ENCODE data around the gene GTPBP2. TPM values are rescaled to one million over a fixed set of nuclear protein-coding genes. Genes with fewer than 3 reads are reported as not detected.
"Not testable (repeated sequence)": the region's sequence is repeated elsewhere in the genome, so short reads cannot be mapped to it uniquely, and the experiment has no call there.

The GTPBP2 gene
- total RNA-seq, 1 experiment from 2014 or later, result 44.2 TPM

DNA sequence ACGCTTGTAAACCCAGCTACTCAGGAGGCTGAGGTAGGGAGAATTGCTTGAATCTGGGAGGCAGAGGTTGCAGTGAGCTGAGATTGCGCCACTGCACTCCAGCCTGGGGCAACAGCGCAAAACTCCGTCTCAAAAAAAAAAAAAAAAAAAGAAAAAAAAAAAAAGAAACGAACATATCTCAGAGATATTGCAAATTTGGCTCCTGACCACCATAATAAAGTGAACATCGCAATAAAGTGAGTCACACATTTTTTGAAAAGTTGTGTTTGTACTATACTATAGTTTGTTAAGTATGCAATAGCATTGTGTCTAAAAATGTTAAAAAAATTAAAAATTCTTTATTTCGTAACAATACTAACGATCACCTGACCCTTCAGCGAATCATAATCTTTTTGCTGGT lies 29.1 kb upstream of the GTPBP2 start:
- DNase-seq, result no peak
- TF ChIP-seq, protein P1, sequence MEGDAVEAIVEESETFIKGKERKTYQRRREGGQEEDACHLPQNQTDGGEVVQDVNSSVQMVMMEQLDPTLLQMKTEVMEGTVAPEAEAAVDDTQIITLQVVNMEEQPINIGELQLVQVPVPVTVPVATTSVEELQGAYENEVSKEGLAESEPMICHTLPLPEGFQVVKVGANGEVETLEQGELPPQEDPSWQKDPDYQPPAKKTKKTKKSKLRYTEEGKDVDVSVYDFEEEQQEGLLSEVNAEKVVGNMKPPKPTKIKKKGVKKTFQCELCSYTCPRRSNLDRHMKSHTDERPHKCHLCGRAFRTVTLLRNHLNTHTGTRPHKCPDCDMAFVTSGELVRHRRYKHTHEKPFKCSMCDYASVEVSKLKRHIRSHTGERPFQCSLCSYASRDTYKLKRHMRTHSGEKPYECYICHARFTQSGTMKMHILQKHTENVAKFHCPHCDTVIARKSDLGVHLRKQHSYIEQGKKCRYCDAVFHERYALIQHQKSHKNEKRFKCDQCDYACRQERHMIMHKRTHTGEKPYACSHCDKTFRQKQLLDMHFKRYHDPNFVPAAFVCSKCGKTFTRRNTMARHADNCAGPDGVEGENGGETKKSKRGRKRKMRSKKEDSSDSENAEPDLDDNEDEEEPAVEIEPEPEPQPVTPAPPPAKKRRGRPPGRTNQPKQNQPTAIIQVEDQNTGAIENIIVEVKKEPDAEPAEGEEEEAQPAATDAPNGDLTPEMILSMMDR (IDR thresholded peaks at IDR 0.05; ENCODE audit: insufficient read depth in 1 of 2, low read depth in 1 of 2, low read length in 1 of 2, severe bottlenecking in 1 of 2, unreplicated experiment in 1 of 2), result no peak
- no peaks in the 10 kb centered on the region for H3K9me3 ChIP-seq
- no peak overlapping the region for H3K27ac Mint-ChIP-seq (ENCODE audit: unreplicated experiment)
- no peaks in the 10 kb centered on the region for H3K9me3 Mint-ChIP-seq (ENCODE audit: unreplicated experiment)
- no peaks in the 10 kb centered on the region for H3K27me3 ChIP-seq (replicated peaks; ENCODE audit: control insufficient read depth, insufficient read depth, low read length)
- H3K4me1 ChIP-seq, result no peaks in the 10 kb centered on the region
- H3K36me3 Mint-ChIP-seq (ENCODE audit: insufficient read depth, unreplicated experiment), result no peaks in the 10 kb centered on the region
- ChIA-PET POLR2A (no interaction called here), CTCF (interaction anchor here (0.6 to 1.1 kb wide), 2 partner anchors 9 to 347 kb away, joined by 3 to 5 read pairs; no protein-coding TSS in a partner anchor)
- H3K36me3 ChIP-seq (ENCODE audit: control insufficient read depth, insufficient read depth, low read length), result no peaks in the 10 kb centered on the region
- no peaks in the 10 kb centered on the region for H3K27me3 Mint-ChIP-seq (ENCODE audit: insufficient read depth, unreplicated experiment)
- no peaks in the 10 kb centered on the region for H3K4me1 Mint-ChIP-seq (ENCODE audit: low read depth, unreplicated experiment)
- H3K4me3 Mint-ChIP-seq (ENCODE audit: unreplicated experiment), result no peak overlapping the region
- intact Hi-C loops (cut with micrococcal nuclease; ENCODE audit: unreplicated experiment), result no loop called here
- BruUV-seq (replicated peaks), result no TSS peak
- no peak overlapping the region for H3K4me3 ChIP-seq (ENCODE audit: low read depth, low read length)

DNA sequence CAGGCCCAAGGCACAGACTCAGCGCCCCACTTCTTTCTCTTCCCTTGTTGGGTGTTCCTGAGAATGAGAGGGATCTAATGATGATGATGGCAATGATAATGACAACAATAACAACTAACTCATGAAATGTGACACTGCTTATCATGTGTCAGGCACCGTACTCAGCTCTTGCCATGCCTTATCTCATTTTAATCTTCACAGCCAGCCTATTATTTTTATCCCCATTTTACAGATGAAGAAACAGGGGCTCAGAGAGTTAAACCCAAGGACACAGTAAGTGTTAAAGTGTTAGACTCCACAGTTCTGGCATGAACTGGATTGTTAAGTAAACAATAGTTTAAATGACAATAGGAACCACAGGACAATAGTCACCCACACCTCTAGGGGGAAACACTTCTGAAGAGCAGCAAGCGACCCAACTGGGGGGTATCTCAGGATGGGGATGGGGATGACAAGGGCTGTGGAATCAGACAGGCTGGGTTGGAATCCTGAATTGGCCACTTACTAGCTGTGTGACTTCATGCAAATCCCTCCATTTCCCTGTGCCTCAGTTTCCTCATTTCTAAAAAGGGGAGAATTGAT lies 28.2 kb upstream of the GTPBP2 start:
- intact Hi-C loops (cut with micrococcal nuclease; ENCODE audit: unreplicated experiment), result no loop called here
- no peaks in the 10 kb centered on the region for H3K36me3 ChIP-seq (ENCODE audit: control insufficient read depth, insufficient read depth, low read length)
- Mint-ChIP-seq H3K4me3 (ENCODE audit: unreplicated experiment) (no peak overlapping the region), H3K36me3 (ENCODE audit: insufficient read depth, unreplicated experiment) (no peaks in the 10 kb centered on the region), H3K4me1 (ENCODE audit: low read depth, unreplicated experiment) (no peaks in the 10 kb centered on the region), H3K27me3 (ENCODE audit: insufficient read depth, unreplicated experiment) (no peaks in the 10 kb centered on the region), H3K27ac (ENCODE audit: unreplicated experiment) (no peak overlapping the region), H3K9me3 (ENCODE audit: unreplicated experiment) (no peaks in the 10 kb centered on the region)
- TF ChIP-seq, protein P1 (IDR thresholded peaks at IDR 0.05; ENCODE audit: insufficient read depth in 1 of 2, low read depth in 1 of 2, low read length in 1 of 2, severe bottlenecking in 1 of 2, unreplicated experiment in 1 of 2), result no peak
- no peaks in the 10 kb centered on the region for H3K9me3 ChIP-seq
- H3K27me3 ChIP-seq (replicated peaks; ENCODE audit: control insufficient read depth, insufficient read depth, low read length), result no peaks in the 10 kb centered on the region
- H3K4me3 ChIP-seq (ENCODE audit: low read depth, low read length), result no peak overlapping the region
- H3K4me1 ChIP-seq, result no peaks in the 10 kb centered on the region
- BruUV-seq (replicated peaks), result no TSS peak
- ChIA-PET CTCF (interaction anchor here (0.6 to 1.1 kb wide), 2 partner anchors 10 to 348 kb away, joined by 3 to 5 read pairs; no protein-coding TSS in a partner anchor), POLR2A (no interaction called here)
- no peak for DNase-seq

DNA sequence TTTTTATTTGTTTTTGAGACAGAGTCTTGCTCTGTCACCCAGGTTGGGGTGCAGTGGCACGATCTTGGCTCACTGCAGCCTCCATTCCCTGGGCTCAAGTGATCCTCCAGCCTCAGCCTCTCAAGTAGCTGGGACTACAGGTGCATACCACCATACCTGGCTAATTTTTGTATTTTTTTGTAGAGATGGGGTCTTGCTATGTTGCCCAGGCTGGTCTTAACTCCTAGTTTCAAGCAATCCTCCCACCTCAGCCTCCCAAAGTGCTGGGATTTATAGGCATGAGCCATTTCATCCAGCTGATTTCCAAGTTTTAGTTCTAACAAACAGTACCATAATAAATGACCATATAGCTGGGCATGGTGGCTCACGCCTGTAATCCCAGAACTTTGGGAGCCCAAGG lies 23.8 kb upstream of the GTPBP2 start:
- intact Hi-C loops (cut with micrococcal nuclease; ENCODE audit: unreplicated experiment); POLR2A ChIA-PET; BruUV-seq (replicated peaks): not testable (repeated sequence)

More for the DNA sequence above, 23.8 kb upstream of the GTPBP2 start:
- H3K27me3 Mint-ChIP-seq (ENCODE audit: insufficient read depth, unreplicated experiment); H3K27me3 ChIP-seq (replicated peaks; ENCODE audit: control insufficient read depth, insufficient read depth, low read length); H3K36me3 ChIP-seq (ENCODE audit: control insufficient read depth, insufficient read depth, low read length); H3K9me3 Mint-ChIP-seq (ENCODE audit: unreplicated experiment); H3K4me1 ChIP-seq; H3K9me3 ChIP-seq; H3K4me1 Mint-ChIP-seq (ENCODE audit: low read depth, unreplicated experiment); H3K27ac Mint-ChIP-seq (ENCODE audit: unreplicated experiment); H3K4me3 ChIP-seq (ENCODE audit: low read depth, low read length); DNase-seq; H3K4me3 Mint-ChIP-seq (ENCODE audit: unreplicated experiment); CTCF ChIA-PET; H3K36me3 Mint-ChIP-seq (ENCODE audit: insufficient read depth, unreplicated experiment): not testable (repeated sequence)
